GM21381 (cell line): Measurements from ENCODE around the gene NDUFS2.

Source experiments
- ATAC-seq: cut with Tn5 transposase; IDR thresholded peaks from one replicate; pipeline ENCODE4 v1.9.1; 2021; ENCODE audit warnings: mild to moderate bottlenecking, moderate library complexity; ENCODE audit not compliant: unreplicated experiment

The NDUFS2 gene

DNA sequence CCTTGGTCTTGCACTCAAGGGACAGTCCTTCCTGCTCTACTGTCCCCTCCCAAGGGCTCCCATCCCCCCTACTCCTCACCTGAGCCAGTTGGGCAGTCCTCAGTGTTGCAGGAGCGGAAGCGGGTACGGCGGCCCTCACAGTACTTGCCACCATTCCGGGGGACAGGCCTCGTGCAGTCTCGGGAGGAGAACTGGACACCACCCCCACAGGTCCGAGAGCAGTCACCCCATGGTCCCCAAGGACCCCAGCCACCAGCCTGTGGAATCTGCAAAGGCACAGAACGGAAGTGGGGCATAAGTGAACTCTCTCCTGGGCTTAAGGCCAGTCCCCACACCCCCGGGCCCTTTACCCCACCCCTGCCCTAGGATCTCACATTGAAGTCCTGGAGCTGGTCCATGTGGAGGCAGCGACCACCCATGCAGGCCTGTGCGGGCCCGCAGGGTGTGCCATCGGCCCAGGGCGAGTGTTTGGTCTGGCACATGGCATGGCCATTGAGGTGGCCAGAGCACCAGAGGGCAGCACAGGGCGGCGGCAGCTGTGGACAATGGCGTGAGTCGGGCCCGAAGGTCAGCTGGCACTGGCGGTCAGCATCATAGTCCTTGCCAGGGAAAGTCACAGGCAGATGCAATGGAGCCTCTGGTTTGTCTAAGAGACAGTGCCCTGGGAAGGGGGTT, 8.5 kb upstream of the NDUFS2 start:
- ATAC-seq: no peak

DNA sequence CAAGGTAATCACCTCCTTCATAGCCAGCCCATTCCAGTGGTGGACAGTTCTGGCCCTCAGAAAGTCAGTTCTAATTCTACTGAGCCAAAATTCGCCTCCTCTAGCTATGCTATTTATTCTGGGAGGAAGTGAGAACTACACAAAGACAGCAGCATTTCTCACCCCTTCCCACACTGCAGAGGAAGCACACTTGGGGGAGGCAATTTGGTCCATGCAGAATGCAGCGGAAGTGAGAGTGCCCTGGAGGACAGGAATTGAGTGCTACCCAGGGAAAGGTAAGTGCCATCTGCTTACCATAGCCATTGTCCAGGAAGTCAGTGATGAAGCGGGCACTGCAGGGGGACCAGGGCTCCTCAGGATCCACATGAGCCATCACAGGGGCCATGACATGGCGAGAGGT, 7.0 kb upstream of the NDUFS2 start:
- peak; percentile 53 for ATAC-seq

DNA sequence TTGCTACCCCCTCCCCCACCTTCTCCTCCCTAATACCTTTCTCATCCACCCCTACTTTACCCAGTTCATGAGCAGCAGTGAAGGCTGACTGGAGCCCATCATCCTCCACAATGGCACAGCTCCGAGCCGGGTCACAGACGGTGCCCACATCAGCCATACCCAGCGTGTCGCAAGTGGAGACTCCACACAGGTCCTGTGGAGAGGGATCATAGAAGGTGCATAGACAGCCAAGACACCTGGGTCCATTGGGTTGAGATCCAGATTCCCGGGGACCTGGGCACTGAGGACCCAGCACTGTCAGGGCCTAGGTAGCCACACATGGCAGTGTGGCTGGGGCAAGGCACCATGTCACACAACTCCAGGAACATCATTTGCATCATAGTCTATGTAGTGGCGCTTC, 6.1 kb upstream of the NDUFS2 start:
- no peak for ATAC-seq

DNA sequence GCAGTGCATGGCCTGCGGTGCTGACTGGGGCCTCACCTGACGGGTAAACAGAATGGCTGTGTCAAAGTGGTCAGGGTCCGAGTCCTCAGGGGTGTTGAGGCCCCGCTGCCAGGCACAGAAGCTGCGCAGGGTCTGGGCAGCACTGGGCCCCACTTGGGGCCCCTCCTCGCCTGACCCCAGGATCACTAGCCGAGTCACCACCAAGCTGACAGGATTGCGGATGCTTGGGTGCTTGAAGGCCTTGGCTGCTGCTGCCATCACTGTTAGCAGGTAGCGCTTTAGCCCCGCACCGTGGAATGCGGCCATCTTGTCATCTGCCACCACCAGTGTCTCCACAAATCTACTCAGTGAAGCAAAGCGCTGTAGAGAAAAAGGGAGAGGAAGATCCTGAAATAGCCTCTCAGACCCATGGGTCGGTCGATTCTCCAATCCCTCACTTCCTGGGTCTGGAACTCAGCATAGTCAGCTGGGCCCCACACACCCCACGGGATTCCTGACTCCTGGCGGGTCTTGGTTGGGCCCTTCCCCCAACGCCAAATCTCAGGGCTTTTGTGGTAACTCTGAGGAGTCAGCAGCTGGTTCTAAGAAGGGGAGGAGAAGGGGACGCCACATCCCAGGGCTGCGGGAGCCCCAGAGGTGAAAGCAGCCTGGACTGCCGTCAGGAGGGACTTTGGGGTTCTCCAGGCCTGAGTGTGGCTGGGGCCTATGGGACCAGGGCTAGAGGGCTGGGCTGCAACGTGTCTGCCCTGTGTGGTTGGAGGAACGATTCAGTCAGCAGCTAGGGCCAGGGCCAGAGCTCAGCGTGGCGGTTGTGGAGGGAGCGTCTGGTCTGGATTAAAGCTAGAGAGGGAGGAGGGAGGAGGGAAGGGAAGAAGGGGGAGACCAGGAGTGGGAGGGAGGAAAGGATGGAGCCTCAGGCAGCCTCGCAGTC, 5.4 kb upstream of the NDUFS2 start:
- no peak for ATAC-seq

DNA sequence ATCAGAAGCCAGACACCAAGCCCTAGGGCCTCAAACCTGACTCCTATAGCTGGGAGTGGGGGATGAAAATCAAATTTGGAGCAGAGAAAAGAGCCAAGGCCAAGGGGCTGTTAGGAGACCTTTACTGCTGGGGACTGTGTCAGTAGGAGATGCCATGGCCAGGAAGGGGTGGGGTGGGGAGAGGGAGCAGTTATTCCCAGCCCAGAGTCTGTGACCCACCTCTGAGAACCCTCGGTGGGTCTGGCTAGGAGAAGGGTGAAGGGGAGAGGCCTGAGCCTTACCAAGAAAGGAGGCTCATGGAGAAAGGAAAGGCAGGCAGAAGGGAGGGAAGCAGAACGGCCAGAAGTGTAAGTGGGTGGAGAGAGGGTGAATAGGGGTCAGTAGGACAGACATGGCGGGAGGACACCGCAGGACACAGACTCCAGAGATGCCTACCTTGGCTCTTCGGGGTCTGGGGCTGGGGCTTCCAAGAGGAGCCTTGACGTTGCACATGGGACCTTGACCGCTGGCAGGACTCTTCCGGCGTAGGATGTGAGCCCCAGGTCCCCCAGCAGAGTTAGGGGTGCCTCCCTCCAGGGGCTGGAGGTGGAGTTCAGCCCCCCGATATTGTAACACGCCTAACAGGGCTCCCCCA, 4.5 kb upstream of the NDUFS2 start:
- ATAC-seq: no peak

DNA sequence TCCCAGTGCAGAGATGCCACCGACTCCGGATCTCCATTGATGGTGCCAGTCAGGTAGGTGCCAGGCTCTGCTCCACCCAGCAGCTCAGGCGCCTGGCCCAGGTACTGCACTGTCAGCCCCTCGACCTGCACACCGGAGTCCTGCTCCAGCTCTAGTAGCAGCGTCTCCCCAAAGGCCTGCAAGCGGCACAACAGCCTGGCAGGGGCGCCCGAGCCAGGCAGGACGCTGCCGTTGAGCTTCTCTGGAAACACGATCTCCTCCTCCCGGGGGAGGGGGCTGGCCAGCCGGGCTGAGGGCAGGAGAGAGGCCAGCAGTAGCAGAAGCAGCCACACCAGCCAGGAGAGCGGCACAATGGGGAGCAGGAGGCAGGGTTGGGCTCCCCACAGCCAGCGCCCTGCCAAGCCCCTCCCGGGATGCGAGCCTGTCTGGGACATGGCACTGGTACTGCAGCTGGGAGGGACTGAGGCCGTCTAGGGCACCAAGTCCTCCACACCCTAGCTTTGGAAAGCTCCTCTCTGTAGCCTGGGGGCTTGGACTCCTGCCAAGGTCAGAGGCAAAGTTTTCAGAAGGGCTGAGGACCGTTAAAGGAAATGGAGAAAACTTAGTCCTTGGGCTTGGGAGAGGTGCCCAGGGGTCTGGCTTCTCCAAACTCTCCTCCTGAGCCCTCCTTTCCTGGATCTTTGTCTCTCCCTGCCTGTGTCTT, 3.8 kb upstream of the NDUFS2 start:
- no peak for ATAC-seq

DNA sequence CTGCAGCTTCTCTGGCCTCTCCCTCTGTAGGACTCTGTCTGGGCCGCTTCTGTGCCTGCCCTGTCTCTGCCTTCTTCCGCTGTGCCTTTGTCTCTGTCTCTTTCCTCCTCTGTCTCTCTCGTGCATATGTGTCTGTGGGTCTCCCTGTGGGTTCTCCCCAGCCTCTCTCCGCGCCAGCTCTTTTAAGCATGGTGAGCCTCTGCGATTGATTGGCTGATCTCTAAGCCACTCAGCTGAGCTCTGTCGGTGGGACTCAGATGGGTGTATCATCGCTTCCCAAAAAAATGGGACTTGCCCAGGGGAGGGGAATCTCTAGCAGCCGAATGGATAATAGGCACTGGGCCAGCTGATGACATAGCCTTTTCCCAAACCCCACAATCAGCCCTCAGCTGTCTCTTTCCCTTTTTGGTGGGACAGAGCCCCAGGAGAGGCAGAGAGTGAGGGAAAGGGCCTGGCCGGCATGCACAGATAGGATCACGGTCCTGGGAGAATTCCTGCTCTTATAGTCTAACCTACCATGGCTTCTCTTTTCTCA, 3.2 kb upstream of the NDUFS2 start, which contains the start of gene ADAMTS4:
Gene ADAMTS4 (minus strand): TSS at position 158 of the 535 bp plus-strand sequence. CDS start 427 bp downstream, outside the sequence.
- ATAC-seq: no peak

DNA sequence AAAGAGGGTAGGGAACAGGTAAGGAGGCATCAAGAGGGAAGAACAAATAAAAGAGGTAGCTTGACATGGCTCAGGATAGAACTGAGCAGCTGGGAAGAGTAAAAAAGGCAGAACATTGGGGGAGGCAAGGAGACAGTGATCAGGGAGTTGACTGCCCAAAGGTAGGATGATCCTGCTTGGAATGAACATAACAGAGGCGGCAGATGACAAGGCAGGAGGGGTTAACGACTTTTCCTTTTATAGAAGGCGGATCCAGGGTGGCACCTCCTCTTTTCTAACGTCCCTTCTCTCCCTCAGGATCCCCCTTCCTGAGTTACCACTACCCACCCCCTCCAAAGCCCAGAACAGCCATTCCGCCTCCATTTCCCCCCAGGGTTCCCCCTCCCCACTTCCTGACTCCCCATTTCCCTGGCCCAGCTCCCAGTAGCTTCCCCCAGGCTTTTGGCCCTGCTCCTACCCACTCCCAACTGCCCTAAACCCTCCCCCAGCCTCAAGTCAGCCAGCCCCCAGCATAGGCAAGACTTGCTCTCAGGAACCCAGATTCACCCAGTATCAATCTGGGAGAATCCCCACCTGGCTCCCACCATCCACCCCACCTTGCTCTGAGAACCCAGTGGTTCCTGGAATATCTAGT, 2.5 kb upstream of the NDUFS2 start:
- ATAC-seq: no peak

DNA sequence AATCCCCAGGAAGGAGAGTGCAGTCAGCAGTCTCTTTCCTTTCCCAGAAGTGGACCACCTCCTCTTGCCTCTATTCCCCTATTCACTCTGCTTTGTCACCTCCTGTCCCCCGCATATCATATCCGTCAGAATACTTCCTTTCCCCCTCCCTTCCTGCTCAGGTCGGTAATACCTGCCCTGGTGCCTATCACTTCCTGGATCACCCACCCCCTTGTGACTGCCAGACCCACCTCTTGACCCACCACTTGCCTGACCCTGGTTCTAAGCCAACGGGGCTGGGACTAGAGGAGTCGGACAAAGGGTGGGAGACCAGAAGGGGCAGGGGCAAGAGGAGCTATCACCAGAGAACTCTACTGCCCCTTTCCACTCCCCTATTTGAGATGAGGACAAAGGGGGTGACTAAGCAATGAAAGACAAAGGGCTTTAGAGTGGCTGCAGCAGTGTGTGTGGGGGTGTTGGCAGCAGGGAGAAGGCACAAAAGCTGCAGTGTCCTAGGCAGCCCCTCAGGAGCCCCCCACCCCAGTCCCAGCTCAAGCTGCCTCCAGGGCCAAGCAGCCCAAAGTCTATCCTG, 1.7 kb upstream of the NDUFS2 start:
- ATAC-seq: no peak

DNA sequence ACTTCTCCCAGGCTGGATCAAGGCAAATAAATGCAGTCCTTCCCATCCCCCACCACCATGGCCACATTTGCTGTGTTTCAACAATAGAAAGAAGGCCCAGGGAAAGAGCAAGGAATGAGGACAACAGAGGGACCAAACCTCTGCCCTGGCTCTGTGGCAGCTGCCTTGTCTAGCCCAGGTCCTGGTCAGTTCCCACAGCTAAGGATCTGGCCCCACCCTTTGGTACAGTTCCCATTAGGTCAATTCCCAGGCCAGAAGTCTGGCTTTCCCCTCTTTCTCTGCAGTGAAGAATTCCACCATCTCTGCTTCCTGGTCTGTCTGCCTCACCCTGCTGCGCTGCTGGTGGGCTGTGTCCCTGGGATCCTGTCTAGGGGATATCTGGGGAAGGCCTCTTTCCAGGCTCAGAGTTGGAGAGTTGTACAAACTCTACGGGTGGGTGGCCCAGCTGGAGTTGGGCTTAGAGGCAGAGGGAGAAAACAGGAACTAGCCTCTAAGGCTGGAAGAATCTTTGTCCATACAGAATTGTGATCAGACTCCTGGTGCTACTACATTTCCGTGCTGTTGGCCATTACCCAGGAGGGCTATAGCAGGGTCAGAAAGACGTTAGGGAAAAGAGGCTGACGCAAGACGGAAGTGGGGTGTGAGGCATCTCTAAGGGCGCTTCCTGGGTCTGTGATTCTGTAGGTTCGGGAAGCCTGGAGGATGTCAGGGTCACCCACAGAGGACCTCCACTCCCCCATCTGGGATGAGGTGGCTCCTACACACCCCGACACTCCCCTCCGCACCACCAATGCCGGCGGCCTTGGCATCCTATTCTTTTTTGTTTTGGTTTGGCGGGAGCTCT, 953 bp upstream of the NDUFS2 start:
- no peak for ATAC-seq

DNA sequence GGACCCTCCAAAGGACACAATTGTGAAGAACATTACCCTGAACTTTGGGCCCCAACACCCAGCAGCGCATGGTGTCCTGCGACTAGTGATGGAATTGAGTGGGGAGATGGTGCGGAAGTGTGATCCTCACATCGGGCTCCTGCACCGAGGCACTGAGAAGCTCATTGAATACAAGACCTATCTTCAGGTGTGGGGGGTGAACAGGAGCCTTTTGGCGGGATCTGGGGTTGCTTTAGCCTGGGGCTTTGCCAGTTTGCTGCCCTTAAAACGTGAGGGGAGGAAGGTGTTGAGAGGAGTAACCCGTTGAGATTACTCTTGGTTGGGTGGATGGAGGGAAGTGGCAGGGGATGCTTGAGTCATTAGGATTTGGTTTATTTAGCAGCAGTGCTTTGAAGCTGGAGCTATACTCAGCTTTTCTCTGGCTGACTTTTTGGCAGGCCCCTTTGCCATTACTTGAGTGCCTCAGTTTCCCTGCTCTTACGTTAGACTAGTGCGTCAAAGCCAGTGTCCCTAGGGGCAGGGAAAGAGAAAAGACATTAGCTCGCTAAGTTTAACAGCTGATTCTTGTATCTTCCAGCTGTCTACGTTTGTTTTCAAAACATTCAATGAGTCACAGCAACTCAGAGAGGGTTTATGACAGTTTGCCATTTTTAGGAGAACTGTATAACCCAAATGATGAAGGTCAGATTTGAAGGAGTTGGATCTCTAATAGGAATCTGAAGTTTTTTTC, 4.4 kb downstream of the NDUFS2 start:
- no peak for ATAC-seq

DNA sequence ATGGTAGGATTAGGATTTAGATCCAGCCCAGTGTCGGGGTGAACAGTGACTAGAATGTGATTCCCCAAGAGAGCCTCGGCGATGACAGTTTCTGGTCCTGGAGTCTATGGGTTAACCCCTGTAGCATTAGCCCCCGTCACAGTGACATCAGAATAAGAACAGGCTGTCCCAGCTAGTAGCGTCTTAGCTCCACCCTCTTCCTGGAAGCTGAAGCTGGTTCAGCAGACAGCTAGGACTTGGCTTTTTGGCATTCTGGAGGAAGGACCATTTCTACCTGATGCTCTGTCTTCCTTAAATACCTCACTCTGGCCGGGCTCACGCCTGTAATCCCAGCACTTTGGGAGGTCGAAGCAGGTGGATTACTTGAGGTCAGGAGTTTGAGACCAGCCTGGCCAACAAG, 5.0 kb downstream of the NDUFS2 start:
- no peak for ATAC-seq

DNA sequence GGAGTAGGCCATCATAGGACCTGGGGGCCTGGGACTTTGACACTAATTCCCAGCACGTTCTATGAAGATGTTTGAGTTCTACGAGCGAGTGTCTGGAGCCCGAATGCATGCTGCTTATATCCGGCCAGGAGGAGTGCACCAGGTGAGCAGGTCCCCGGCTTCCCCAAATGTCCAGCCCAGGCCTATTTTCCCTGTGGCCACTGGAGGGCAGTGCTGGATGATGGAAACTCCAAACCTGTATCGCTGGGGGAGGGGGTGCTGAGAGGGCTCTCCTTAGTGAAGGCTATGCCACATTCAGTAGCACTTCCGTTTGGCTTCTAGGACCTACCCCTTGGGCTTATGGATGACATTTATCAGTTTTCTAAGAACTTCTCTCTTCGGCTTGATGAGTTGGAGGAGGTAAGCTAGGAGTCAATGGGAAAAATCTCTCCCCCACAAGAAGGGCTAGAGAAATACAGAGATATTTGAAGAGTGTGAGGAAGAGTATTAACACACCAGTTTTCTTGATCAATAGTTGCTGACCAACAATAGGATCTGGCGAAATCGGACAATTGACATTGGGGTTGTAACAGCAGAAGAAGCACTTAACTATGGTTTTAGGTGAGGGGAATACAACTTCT, 7.7 kb downstream of the NDUFS2 start:
- ATAC-seq: no peak

DNA sequence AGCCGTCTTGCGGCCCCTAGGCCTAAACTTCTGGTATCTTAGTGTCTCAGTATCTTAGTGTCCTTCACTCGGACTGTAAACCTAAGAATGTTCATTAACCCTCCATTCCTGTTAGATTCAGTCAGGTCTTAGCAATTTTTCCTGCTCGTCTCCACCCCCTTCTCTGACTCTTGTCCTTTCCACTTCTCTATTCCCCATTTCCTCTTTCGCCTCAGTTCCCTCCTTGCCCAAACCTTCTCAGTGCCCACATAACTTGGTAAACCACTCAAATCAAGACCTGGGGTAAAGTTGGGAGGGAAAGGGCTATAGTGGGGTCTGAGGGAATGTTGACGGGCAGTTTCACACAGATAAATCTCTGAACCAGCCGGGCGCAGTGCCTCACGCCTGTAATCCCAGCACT, 12.2 kb downstream of the NDUFS2 start:
- no peak for ATAC-seq

DNA sequence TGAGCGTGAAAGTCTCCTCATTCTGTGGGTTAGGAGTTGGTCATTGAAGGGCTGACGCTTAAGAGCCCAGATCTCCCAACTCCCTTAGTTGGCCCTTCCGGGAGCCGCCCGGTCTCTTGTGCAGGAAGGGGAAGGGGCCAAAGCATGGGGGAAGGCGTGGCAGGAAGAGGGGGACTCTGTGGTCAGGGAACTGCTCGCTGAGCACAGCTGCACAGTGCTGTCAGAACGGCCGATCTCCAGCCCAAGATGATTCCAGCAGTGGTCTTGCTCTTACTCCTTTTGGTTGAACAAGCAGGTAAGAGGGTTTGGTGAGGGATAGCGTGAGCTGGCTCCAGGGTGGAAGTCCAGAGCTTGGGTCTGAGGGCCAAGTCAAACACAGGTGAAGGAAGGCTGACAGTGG, 12.9 kb downstream of the NDUFS2 start, which contains the start of gene FCER1G:
Gene FCER1G (plus strand): TSS at position 220 of the 400 bp plus-strand sequence. CDS start 27 bp downstream, at position 247.
- ATAC-seq: no peak

DNA sequence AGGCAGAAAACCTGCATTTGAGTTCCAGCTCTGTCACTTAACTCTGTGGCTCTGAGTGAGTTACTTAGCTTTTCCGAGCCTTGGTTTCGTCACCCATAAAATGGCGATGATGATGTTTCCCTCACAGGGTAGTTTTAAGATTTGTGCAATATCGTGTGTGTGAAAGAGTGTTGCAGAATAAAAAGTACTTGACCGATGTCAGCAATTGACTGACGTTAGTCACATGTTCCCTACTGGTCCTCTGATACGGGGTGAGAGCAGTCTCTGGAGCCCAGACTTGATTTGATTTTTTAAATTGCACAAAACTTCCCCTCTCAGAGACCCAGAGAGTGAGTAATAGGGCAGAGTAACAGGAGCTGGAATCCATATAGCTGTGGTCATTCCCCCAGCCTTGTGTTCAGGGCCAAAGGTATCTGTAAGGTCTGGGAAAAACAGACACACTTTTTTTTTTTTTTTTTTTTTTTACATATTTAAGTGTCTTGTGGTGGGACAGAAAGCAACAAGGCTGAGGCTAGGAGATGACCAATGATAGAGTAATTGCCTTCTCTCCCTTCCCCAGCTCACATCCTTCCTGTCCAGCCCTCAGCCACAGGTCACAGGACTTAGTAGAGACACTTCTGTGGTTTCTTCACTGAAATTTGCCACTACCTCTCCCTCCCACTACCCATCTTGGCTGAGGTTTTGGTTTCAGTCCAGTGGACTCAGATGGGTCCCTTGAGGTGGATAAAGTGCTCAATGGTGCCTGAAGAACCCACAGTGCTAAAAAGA, 15.0 kb downstream of the NDUFS2 start:
- ATAC-seq: peak; percentile 92

DNA sequence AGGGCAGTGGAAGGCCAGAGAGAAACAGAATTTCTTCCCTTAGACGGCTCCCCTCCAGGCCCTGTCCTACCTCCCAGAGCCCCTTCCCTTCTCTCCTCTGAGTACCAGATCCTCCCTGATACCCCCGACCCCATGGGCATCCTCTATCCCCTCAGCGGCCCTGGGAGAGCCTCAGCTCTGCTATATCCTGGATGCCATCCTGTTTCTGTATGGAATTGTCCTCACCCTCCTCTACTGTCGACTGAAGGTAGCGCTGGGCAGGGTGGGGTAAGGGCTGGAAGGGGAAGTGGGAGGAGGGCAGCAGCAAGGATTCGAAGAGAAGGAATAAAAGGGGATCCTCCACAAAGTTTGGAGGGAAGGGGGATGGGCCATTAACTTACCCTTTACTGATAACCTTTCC, 15.7 kb downstream of the NDUFS2 start:
- no peak for ATAC-seq
